Amniotic stem cell (primary cell): ENCODE measurements around the gene HOXC4.

ENCODE experiments used
- DNase-seq: peaks from one replicate; lab custom pipeline; 2025; lab: John Stamatoyannopoulos, UW

The HOXC4 gene

DNA sequence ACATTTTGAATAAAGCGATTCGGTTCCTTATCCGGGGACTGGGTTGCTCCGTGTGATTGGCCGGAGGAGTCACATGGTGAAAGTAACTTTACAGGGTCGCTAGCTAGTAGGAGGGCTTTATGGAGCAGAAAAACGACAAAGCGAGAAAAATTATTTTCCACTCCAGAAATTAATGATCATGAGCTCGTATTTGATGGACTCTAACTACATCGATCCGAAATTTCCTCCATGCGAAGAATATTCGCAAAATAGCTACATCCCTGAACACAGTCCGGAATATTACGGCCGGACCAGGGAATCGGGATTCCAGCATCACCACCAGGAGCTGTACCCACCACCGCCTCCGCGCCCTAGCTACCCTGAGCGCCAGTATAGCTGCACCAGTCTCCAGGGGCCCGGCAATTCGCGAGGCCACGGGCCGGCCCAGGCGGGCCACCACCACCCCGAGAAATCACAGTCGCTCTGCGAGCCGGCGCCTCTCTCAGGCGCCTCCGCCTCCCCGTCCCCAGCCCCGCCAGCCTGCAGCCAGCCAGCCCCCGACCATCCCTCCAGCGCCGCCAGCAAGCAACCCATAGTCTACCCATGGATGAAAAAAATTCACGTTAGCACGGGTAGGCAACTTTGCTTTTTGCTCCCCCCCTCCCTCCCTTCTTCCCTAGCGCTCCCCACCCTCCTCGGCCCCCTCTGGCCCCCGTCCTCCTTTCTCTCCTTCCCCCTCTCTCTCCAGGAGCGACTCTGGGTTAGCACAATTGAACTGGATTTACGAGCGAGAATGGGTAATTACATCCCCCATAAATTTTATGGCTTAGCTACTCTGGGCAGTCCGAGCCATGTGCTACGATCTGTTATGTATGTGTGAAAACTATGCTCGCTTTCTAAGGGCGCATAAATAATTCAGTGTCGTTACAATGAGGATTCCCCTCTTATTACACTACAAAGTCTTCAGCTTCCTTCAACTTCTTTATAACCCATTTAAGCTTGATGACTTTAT, at the start of gene HOXC4:
Gene HOXC4, plus strand, starts transcription at position 85 of the 991 bp plus-strand sequence. Its CDS starts 88 bp downstream, at position 173.
- no peak for DNase-seq

DNA sequence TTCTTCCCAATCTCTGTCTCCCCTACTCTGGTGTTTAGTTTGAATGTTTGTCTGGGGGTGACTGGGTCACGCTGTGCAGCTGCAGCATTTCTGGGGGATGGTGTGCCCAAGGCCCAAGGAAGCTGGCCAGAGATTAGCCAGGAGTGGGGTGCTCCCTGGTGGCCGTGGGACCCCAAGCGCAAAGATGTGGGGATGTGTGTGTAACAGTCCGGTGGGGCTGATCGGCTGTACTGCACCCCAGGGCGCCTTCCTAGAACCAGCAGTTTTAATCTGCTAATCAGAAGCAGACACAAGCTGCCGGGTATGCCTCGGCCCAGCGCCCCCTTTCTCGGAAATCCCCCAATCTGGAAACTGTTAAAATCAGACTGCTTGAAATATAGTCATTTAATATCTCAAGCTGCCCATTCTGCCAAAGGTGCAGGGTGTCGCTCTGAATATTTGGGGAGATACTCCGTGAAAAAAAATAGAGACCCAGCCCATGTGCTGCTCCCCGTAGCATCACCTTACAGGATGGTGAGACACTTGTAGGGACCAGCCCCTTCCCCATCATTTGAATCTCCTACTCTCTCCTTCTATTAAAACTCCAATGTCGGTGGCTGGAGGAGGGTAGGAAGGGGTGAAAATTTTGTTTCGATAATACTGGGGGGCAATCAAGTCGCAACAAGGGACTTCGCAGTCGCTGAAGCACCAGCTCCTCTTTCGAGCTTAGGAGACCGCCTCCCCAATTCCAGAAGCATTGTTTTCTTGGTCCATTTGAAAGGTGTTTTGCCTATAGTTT, 49.4 kb upstream of the HOXC4 start:
- no peak for DNase-seq

DNA sequence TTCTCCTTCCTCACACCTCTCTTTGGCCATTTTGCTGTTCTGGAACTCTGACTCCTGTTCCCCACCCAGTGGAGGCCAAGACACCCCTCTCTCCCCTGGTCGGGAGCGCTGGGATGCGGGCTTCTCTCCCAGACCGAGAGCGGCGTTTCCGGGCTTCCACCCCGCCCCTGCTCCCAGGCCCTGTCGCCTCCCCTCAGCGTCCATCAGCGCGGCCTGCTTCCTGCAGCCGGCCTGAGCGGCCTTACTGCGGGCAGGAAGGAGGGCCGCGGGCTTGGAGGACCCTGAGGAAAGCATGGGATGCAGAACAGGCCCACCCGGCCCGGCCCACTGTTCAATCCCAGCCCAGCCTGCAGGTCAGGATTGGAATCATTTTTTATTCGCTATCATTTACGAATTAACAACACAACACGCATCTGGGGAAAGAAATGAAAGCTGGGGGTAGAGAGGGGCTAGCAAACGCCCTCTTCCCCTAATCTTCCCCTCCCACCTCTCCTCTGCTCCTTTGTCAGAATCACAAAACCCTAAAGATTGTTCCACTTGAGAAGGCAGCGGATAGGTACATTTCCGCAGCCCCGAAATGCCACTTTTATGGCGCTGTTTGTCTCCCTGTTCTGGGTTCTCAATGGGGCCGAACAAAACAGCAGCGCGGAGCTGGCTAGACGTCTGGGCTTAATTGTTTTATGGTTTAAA, 48.6 kb upstream of the HOXC4 start:
- no peak for DNase-seq

DNA sequence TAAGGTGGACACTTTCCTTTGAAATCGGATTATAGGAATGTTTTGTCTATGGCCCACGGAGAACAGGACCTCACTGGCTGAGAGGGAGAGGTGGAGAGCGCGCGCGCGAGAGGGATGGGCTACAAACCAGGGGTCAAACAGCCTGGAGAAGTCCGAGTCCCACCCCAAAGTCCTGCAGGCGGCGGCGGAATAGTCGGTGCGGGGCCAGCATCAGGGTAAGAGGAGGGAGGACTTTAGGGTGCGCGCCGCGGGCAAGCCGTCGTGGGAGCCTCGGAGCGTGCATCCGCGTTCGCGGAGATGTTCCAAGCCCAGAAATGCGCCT, 48.1 kb upstream of the HOXC4 start:
- DNase-seq = no peak

DNA sequence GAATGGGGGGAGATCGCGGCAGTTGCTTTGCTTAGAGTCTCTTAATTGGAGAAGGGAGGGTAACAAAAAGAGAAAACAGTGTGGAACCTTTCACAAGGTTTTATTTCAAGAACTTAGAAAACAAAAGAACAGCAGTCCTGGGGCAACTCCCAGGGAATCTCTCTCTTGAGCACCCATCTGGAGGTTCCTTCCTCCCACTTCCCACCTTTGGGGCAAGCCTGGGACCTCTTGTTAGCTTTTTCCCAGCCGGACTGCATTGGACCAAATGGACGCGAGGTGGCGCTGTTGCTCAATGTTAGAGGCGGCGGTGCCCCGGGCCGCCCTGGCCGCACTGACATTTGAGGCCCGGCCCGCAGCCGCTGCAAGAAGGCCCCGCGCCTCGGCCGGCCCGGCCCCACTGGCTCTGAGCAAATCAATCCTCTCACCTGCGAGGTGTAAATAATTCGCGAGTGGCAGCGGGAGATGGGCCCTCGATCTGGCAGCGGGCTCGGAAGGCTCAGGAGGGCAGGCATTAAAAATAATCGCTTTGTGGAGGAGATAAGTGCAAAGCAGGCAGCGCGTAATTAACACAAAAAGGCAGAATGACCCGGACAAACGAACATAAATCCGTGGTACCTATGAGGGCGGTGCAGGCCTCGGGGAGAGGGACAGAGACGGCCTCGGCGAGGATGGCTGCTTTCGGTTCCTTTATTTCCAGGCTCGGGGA, 47.6 kb upstream of the HOXC4 start:
- peak; percentile 30 for DNase-seq

DNA sequence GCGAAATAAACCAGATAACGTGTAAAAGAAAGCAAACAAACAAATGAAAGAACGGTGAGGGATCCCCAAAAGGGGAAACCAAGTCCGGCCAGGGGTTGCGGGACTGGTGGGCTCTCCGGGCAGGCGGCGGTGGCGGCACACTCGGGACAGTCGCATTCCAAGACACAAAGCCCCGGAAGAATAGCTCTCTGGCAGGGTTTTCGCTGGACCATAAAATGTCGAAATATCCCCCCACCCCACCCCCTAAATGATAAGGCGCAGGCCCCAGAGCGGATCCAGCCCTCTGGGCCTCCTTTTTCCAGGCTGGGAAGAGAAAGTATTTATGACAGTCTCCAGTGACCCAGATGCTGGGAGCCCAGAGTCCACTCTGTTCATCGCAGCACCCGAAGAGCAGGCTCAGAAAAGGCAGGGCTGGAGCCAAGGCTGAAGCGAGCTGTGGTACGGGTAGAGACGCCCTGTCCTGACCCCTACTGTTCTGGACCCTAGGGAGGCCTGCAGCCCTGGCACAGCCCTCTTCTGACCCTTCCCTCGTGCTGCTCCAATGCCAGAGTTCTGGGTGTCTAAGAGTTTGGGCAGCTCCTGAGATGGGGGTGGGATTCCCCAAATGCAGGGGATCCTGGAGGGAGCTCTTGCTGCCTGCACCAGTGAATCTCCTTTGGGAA, 46.9 kb upstream of the HOXC4 start:
- no peak for DNase-seq

DNA sequence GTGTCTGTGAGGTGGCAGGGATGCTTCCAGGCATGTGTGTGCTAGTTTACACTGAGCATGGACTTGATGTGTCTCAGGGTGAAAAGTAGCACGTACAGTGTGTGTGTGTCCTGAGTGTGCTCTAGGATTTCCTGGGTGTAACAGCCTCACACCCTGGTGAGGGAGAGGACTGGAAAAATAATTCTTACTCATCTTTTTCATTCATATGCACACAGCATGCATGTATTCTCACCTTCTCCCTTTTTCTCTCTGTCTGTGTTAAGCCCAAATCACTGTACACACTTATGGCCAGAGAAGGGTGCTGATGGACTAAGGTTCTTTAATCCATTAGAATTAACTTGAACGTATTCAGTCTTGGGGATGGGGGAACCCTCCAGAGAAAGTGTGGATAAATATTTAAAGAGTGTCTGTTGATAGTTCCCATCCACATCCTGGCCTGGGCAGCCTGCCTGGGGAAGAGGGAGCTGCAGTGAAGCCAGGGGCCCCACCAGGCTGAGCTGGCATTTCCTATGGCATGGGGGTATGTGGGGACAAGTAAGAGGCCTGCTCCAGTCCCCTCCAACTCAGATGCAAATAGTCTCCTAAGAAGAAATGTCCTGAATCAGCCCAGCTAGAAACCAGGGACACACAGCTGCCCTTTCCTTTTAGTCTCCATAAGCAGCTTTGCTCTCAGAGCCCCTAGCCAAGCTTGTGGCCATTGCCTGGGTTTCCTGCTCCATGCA, 45.9 kb upstream of the HOXC4 start:
- no peak for DNase-seq

DNA sequence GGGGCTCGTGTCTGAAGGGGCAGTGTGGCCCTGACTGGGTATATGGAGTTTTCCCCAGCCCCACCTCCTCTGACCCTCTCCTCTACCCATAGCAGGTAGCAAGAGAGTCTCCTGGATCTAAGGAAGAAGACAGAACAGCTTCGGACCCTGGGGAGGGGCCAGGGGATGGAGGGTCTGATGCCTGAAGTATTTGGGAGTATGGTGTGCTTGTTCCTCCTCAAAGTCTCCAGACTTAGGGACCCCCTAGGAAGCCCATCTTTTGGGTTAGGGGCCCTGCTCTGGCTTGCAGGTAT, 45.4 kb upstream of the HOXC4 start:
- DNase-seq = no peak

DNA sequence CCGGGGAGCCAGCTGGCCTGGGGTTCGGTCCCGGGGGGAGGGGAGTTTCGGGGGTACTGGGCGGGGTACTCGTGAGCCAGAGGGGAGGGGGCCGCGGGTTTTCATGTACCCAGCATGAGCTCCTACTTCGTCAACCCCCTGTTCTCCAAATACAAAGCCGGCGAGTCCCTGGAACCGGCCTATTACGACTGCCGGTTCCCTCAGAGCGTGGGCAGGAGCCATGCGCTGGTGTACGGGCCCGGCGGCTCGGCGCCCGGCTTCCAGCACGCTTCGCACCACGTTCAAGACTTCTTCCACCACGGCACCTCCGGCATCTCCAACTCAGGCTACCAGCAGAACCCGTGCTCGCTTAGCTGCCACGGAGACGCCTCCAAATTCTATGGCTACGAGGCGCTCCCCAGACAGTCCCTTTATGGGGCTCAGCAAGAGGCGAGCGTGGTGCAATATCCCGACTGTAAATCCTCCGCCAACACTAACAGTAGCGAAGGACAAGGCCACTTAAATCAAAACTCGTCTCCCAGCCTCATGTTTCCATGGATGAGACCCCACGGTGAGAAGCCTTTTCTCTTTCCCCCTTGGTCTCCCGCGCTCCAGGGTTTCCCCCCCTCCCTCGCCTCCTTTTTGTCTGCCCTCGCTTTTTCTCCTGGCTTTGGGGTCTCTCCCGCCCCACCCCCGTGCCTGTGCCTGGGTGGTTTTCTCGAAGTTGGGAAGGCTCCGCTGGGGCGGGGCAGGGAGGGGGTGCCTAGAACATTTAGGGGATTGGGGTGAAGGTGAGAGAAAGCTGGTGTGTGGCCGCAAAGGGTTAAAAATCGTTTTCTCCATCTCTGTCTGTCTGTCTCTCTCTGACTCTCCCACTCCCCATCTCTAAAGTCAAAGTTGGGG, 44.2 kb upstream of the HOXC4 start:
- no peak for DNase-seq

DNA sequence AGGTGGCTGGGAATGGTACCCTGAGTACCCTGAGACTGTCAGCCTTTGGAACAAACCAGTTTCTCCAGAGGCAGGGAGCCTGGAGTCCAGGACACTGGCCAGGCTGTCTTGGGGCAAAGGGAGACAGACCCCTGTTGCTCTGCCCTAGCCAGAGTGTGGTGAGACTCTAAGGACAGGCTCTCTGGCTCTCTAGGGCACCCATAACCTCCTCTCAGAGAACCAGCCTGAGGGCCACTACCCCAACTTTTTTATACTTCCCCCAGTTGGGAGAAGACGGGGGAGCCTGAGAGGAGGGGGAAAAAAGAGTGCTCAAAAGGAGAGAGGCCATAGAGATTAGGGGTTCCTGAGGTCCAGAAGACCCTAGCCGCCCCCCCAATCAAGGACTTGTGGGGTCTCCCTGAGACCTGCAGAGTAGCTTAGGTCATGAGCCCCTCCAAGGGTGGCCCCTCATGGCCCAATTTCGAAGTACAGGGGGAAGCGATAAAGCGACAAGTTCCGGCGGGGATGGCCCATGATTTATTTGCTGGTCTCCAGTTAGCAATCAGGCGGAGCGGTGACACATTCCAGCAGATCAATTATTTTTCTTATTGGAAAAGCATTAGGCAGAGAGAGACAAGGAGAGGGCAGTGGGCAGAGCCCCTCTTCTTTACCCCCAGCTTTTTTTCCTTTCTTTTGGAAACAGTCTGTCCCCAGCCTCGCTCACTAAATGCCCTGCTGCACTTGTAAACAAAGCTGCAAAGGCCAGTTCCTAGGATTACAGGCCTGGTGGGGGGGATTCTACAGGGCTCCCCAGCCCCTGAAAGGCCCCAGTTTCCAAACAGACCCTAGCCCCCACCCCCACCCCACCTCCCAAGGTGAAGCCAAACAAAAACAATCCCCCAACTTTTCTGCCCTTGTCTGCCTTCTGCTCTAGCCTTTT, 43.3 kb upstream of the HOXC4 start:
- DNase-seq = no peak

DNA sequence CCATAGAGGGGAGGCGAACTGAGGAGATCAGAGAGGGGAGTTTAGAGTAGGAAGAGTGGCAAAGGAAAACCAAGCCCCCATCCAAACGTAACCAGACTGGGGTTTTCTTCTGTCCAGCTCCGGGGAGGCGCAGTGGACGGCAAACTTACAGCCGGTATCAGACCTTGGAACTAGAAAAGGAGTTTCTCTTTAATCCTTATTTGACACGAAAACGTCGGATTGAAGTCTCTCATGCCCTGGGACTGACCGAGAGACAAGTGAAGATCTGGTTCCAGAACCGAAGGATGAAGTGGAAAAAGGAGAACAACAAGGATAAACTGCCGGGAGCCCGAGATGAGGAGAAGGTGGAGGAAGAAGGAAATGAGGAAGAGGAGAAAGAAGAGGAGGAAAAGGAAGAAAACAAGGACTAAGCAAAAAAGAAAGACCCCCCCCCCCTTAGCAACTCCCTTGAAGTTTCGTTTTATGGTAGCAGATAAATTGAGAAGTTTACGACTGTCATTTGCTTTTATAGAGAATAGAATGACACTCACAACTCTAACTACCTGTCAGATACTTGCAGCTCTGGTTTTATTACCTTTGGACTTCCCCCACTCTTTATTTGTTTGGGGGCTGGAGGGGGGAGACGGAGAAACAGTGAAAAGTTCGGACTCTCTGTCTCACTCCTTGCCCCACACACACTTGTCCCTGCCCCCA, 42.5 kb upstream of the HOXC4 start:
- DNase-seq = no peak

DNA sequence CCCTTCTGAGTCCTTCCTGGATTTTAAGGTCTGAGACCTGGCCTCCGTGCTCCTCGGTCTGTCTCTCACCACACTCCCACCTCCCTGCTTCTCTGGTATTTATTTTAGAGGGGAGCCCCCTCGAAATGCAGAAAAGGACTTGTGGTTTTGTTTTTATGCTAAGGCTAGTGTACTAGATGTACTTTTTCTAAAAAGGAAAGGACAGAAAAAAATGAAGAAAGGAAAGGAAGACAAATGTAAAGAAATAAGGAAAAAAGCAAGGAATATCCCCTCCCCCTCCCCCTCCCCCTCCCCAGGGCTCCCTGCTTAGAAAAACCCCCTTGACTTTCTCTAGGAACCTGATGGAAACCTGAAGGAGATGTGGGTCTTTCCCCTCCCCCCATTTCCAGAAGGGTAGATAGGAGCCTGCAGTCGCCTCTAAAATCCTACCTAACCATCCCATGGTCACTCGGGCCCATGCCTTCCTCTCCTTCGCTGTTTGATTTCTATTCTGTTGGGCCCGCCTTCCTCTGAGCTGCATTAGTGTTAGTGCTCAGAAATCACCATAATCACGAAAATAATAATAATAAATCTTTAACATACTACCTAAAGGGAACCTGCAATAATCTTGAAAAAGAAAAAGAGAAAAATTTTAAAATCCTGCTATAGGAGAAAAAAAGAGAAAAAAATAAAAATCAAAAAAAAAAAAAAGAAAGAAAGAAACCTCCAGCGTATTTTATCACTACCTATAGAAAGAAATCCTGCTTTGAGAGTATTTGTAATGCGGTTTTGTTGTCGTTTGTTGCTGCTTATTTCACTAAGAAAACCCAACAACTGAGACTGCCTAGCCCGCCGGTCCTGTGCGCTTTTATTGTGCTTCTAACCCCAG, 41.7 kb upstream of the HOXC4 start:
- DNase-seq = no peak

DNA sequence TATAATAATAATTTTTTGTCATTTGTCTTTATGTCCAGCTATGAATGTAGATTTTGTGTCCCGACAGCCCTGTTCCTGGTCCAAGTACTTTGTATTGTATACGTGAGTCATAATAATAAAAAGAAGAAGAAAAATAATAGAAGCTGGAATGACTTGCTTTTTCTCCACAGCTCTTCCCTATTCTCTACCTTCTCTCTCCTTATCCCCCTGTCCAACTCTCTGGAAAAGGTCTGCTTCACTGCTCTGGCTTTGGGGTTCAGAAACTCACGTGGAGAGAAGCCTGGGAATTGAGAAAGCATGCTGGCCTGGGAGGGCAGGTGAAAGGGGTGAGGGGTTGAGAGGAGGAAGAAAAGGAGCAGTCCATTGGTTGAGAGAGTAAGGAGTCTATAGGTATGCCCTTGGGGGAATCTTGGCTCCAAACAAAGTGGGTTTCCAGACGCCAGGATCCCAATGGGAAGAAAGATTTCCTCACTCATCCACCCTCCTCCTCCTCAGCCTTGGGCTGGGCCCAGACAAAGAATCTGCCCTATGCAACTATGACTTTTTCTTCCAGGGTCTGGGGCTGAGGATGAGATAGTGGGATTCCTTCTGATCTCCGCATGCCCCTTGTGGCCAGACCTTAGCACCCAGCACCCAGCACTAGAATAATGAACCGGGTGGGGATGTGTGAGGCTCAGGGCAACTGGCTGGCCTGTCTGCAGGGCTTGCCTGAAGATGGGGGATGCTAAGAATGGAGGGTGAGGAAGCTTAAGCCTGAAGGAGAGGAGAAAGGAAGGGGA, 40.8 kb upstream of the HOXC4 start:
- no peak for DNase-seq

DNA sequence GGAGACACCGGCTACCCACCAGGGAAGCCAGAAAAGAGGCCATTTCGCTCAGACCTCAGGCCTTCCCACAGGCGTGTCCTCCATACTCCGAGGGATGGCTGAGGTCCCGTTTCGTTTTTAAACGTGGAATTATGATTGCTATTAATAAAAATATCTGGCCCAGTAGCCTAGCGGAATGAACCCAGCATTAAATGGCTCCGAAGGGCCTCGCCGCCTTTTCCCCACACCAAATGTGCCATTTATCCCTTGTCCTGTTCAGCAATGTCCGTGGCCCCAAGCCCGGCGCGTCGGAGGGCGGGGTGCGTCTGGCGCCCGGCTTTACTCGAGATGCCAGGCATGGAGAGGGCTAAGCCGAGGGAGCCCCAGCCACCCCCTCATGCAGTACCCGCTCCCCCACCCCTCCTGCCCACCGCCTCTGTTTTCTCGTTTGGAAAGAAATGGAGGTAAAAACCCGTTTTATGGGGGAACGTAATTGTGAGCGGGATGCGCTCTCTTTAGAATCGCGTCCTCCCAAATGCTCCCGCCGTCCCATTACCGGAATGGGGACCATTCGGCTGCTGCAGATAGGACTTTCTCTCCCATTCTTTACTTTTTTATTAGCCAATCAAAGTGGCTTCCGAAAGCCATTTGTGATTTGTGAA, 39.1 kb upstream of the HOXC4 start:
- no peak for DNase-seq

DNA sequence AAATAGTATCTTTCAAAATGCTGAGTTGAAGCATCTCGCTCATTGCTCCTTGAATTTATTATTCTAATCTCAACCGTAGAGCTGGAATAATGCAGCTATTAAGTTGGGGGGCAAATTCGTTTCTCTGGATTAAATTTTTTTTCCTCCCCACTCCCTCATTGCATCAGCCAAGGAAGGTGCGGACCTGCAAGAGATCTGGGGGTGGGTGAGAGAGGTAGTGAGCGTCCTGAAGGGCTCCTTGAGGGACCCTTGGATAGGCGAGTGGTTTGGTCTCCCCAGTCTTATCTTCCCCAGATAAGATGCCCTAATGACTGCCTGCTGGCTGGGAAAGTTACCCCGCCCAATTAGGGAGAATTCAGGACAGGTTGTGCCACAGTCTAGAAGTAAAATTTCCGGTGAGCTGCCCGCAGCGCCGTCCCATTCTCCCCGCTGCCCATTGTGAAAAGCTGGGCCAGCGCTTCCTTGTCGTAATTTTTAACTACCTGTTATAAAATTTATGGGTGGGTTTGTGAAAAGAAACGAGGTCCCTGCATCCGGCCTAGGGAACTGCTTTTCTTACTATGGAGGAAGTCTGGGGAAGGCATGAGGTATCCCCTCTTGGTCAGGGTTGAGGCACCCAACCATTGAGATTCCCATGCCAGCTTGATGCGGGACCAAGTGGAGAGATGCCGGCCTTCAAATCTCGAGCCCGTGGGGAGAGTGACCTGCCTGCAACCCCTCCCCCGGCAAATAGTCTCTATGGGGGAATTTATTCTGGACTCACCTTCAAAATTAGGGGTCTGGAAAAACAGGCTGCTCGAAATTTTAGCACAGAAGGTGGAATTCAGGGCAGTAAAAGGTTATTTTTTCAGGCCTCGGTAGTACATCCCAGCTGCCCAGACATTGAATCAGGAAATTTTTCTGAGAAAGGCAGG, 38.4 kb upstream of the HOXC4 start:
- no peak for DNase-seq
